GM18526 (cell line): ENCODE data around the gene DMPK.

Experiments used
- POLR2A ChIP-seq: IDR thresholded peaks from 3 replicates; pipeline ENCODE4 v1.6.1; 2011; ENCODE audit not compliant: insufficient read length; ENCODE audit errors: extremely low read depth

Gene DMPK, protein sequence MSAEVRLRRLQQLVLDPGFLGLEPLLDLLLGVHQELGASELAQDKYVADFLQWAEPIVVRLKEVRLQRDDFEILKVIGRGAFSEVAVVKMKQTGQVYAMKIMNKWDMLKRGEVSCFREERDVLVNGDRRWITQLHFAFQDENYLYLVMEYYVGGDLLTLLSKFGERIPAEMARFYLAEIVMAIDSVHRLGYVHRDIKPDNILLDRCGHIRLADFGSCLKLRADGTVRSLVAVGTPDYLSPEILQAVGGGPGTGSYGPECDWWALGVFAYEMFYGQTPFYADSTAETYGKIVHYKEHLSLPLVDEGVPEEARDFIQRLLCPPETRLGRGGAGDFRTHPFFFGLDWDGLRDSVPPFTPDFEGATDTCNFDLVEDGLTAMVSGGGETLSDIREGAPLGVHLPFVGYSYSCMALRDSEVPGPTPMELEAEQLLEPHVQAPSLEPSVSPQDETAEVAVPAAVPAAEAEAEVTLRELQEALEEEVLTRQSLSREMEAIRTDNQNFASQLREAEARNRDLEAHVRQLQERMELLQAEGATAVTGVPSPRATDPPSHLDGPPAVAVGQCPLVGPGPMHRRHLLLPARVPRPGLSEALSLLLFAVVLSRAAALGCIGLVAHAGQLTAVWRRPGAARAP

GRCh38 chr19:45782162-45782691, at the start of gene DMPK:
DMPK (minus strand) TSS chr19:45782490; CDS start chr19:45782352, 138 bp downstream.
- no peak for TF ChIP-seq POLR2A

GRCh38 chr19:45828945-45829344, 46.7 kb upstream of the DMPK start:
- TF ChIP-seq POLR2A = no peak

DNA sequence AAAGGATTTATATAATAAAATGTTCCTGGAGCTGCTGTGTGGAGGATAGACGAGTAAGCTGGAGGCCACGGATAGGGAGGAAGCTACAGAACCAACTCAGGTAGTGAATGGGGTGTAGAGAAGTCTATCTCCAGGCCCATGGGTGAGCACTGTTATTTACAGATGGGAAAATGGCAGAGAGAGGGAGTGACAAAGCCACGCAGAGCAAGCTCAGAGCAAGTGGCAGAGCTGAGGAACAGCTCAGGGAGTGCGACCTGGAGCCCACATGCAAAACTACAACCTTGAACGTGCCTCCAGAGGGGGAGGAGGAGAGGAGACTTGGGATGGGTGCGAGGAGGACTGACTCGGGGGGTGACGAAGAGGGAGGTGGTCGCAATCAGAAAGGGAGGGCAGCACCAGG, 46.2 kb upstream of the DMPK start:
- TF ChIP-seq POLR2A = no peak

DNA sequence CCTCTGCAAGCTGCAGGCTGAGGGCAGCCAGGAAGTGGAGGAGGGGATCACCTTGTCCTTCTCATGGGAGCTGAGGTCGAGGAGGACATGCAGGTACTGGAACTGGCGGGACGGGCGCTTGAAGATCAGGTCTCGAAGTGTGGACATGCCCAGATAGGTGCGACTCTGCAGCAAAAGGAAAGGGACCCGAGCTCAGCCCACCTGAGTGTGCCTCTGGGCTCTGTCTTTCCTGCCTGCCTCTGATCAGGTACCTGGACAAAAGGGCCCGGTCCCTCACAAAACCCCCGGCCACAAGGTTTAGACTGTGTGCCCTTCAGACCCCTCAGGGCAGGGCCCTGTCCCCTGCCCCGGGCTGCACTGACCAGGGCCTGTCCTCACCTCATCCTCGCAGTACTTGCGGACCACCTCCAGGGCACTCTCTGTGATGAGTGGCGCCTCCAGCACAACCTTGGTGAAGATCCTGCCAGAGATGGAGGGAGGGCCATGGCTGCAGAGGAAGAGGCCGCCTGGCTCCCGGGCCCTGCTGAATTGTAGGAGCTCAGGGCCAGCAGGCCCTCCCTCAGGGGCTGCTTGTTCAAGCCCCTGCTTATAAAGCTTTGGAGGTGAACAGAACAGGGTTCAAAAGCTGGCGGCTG, 45.3 kb upstream of the DMPK start:
- TF ChIP-seq POLR2A = no peak

- TF ChIP-seq POLR2A = no peak
These were observed 44.6 kb upstream of the DMPK start for GRCh38 chr19:45826934-45827333.

DNA sequence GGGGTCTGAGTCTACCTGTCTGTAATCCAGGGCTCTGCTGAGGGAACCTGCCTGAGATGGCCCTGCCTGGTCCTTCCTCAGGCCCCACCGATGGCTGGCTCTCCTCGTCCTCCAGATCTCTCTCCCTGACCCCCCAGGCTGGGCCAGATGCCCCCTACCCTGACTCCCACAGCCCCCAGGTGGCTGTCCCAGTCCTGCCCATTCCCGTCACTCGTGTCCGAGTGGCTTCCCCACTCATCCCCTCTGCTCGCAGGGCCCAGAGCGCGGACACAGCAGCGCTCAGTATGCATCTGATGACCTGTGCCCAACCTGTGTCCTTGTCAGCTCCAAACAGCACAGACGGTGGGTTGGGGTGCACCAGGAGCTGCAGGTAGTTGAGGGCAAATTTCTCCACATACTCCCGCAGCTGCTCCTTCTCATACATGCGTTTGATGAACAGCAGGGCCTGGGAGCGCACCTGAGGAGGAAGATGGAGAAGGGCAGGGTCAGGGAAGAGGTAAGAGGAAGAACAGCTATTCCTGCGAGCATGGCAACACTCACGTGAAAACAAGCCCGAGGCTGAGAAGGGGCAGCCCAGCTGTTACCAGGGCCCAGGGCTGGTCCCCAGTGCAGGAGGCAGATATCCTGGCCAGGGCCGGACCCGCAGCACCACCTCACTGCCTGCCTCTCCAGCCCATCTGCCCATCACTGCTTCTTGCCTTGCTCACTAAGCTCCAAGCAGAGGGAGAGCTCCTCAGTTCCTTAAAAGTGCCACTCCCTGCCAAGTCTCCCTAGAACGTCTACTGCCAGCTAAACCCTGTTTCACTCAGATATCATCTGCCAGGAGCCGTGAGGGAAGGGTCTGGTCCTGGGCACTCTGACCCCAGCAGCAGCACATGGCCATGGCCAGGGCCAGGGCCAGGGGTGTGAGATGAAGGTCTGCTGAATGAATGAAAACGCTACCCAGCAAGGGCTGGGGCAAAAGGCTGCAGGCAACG, 43.9 kb upstream of the DMPK start:
- TF ChIP-seq POLR2A = no peak

GRCh38 chr19:45825263-45825605, 42.9 kb upstream of the DMPK start:
- TF ChIP-seq POLR2A = no peak

DNA sequence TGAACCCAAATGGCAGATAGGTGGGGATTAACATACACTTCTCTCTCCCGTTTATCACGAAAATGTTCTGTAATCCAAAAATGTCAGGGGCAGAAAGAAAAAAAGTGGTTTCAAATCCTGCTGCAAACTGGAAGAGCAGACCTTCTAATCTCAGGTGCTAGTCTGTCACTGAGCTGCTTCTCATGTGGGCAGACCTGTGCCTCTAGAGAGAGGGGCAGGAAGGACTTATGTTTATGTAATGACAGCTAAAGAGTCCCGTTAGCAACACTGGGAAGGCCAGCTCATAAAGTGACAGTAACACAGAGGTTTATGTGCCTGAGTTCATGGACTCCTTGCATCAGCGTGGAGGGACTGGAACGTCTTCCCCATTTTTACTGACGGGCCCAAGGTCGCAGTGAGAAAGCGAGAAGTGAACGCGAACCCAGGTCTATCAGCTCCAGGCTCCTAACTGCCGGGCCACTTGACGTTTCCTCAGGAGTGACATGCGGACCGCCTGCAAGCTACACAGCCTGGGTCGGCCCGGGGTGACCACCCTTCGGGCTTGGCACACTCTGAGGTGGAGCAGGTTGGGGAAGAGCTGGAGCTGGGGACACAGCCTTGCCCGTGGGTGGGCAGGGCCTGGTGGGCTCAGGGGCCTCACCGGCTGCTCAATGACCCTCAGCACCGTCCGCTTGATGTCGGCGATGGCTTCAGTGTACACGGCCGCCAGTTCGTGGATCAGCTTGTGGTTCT, 42.4 kb upstream of the DMPK start:
- TF ChIP-seq POLR2A = no peak

DNA sequence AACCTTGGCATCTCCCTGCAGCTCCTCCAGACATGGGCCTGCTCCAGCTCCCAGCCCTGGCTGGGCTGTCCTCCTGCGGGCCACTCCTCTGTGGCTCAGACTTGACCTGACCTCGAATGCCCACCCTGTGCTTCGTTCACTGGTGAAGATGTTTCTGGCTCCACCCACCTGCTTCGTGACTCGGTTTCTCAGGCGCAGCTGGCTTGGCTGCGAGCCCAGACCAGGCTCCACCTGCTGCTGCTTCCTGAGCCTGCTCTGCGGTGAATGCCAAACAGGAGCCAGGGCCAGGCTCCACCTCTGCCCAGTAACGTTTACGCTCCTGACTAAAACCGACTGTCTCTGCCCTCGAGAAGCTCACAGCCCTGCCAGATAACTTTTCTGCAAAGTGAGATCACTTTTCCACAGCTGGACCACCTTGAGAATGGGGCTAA, 41.8 kb upstream of the DMPK start:
- no peak for TF ChIP-seq POLR2A

- TF ChIP-seq POLR2A = no peak
These were observed 40.9 kb upstream of the DMPK start for GRCh38 chr19:45823182-45823581.

DNA sequence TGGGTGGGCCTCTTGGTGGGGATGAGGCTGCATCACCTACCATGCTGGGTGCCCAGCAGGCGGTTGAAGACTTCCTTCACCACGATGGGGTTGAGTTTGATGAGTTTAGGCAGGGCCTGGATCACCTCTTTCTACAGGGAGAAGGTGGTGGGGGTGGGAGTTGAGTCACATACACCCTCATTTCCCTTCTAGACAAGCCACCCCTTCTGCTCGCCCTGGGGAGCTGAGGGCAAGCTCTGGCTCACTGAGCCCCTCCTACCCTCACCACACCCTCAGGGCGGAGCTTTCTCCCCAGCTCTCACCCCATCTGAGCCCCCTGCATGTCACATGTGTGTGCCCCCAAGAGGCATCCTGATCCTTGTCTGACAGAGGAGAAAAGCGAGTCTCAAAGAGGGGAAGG, 40.4 kb upstream of the DMPK start:
- no peak for TF ChIP-seq POLR2A

GRCh38 chr19:45821570-45821969, 39.3 kb upstream of the DMPK start:
- no peak for TF ChIP-seq POLR2A

DNA sequence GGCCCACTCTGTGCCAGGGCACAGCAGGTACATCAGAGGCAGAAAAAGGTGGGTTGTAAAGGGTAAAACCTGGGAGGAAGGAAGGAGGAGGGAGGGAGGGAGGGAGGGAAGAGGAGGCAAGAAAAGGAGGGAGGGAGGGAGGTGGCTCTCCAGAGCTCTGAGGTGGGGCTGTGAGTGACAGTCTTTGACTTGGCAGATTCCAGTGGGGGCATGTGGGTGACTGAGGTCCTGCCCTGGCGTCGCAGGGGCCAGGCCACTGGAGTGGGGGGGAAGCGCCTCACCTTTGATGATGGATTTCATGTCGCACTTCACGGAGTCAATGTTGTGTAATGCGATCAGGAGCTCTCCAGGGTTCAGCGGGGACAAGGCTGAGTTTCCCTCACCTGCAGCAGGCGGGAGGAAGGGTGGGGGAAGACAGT, 38.8 kb upstream of the DMPK start:
- no peak for TF ChIP-seq POLR2A

DNA sequence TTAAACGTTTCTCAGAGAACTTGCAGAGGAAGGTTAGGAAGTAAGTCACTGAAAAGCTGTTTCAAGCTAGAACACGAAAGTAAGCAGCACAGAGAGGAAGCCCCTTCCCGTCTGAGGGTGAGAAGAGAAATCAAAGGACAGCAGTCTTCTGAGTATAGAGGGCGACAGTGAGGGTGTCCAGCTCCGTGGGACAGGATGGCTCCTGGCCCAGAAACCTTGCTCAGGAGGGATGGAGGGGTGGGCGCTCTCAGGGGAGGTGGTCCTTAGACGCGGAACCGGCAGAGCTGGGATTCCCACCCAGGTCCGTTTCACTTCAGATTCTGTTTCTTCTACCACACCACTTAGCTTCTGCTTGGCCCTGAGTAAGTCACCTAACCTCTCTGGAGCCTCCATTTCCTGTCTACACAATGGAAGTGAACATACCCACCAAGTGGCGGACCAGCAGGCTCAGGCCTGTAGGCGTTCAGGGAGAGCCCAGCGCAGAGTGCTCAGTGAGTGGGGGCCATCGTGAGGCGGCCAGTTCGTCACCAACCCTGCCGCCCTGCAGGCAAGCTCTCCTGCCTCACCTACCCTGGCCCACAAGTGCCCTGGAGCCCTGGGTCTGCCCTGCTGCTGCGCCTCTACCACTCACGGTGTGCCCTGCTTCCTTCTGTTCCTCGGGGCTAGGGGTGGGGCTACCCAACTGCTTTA, 38.3 kb upstream of the DMPK start:
- TF ChIP-seq POLR2A = no peak
